ENCODE measurements around the gene RAB39B.
"Not testable (repeated sequence)": the region's sequence is repeated elsewhere in the genome, so short reads cannot be mapped to it uniquely, and the experiment has no call there.

The RAB39B gene

GRCh38 chrX:155263854-155264628 lies at the start of gene RAB39B:
Gene RAB39B, minus strand, starts transcription at chrX:155264491. Its CDS starts 203 bp downstream, at chrX:155264288.
- DNase-seq, result peak; percentile 70

GRCh38 chrX:155313766-155314165 lies 49.5 kb upstream of the RAB39B start:
- DNase-seq, result no peak

GRCh38 chrX:155293771-155294170 lies 29.5 kb upstream of the RAB39B start:
- no peak for DNase-seq

GRCh38 chrX:155279873-155280272 lies 15.6 kb upstream of the RAB39B start:
- no peak for DNase-seq

GRCh38 chrX:155270969-155271368 lies 6.7 kb upstream of the RAB39B start:
- no peak for DNase-seq

GRCh38 chrX:155267995-155268394 lies 3.7 kb upstream of the RAB39B start:
- DNase-seq, result not testable (repeated sequence)

GRCh38 chrX:155266439-155266838 lies 2.1 kb upstream of the RAB39B start:
- DNase-seq, result no peak

GRCh38 chrX:155262970-155263754 lies 1.1 kb downstream of the RAB39B start:
- DNase-seq, result no peak

GRCh38 chrX:155259752-155260151 lies 4.5 kb downstream of the RAB39B start:
- no peak for DNase-seq

GRCh38 chrX:155251391-155251790 lies 12.9 kb downstream of the RAB39B start:
- DNase-seq, result no peak

- no peak for DNase-seq
Observed at GRCh38 chrX:155247497-155247896, 16.8 kb downstream of the RAB39B start.

- DNase-seq, result no peak
Observed at GRCh38 chrX:155246748-155247147, 17.5 kb downstream of the RAB39B start.

GRCh38 chrX:155242300-155242699 lies 22.0 kb downstream of the RAB39B start:
- DNase-seq, result no peak

GRCh38 chrX:155237719-155238118 lies 26.6 kb downstream of the RAB39B start:
- no peak for DNase-seq

- DNase-seq, result no peak
Observed at GRCh38 chrX:155235891-155236290, 28.4 kb downstream of the RAB39B start.

- no peak for DNase-seq
Observed at GRCh38 chrX:155231163-155231562, 33.1 kb downstream of the RAB39B start.

- DNase-seq, result no peak
Observed at GRCh38 chrX:155225774-155226173, 38.5 kb downstream of the RAB39B start.

- not testable (repeated sequence) for DNase-seq
Observed at GRCh38 chrX:155223746-155224145, 40.5 kb downstream of the RAB39B start.

- no peak for DNase-seq
Observed at GRCh38 chrX:155221351-155221750, 42.9 kb downstream of the RAB39B start.

- no peak for DNase-seq
Observed at GRCh38 chrX:155218777-155219176, 45.5 kb downstream of the RAB39B start.

- no peak for DNase-seq
Observed at GRCh38 chrX:155216940-155217440, 47.3 kb downstream of the RAB39B start.

GRCh38 chrX:155216179-155216939 lies 47.9 kb downstream of the RAB39B start, which contains the start of gene VBP1:
Gene VBP1, plus strand, starts transcription at chrX:155216460. Its CDS starts 23 bp downstream, at chrX:155216483.
- peak; percentile 79 for DNase-seq
